HG03139 (cell line): Measurements from ENCODE around the gene TINCR.

Source experiments
- ATAC-seq: cut with Tn5 transposase; IDR thresholded peaks from one replicate; pipeline ENCODE4 v1.9.1; 2021; ENCODE audit not compliant: unreplicated experiment

The TINCR gene

GRCh38 chr19:5590151-5590864 lies 22.6 kb upstream of the TINCR start:
- no peak for ATAC-seq

- ATAC-seq, result no peak
Measured at GRCh38 chr19:5588906-5589676, 21.3 kb upstream of the TINCR start.

DNA sequence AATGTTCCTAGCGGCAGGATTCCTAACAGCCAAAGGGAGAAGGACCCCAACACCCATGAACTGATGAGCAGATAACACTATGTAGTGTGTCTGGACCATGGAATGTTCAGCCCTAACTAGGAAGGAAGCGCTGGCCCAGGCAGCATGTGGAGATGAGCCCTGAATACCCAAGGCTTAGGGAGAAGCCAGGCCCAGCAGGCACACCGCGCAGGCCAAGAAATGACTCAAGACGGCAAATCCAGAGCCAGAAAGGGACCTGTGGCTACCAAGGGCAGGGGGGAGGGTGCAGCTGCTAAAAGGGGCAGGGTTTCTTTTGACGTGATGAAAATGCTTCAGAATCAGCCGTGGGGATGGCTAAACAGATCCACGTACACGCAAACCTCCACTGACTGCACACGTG lies 20.7 kb upstream of the TINCR start:
- no peak for ATAC-seq

DNA sequence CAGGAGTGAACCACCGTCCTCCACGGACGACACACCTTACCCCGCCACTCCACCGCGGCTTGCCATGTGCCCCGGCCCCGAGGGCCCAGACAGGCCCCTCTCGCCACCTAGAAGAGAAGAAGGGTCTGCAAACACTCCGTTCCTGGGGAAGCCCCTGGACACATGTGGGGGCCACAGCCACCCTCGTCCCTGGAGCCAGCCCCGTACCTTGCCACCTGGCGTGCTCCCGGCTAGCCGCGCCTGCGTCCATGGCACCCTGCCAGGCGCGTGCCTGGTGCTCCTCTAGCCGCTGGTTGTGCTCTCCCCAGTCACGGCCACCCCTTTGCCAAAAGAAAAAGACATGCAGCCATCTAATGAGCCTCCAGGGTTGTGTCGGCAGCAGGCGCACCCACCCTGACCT lies 19.9 kb upstream of the TINCR start:
- no peak for ATAC-seq

DNA sequence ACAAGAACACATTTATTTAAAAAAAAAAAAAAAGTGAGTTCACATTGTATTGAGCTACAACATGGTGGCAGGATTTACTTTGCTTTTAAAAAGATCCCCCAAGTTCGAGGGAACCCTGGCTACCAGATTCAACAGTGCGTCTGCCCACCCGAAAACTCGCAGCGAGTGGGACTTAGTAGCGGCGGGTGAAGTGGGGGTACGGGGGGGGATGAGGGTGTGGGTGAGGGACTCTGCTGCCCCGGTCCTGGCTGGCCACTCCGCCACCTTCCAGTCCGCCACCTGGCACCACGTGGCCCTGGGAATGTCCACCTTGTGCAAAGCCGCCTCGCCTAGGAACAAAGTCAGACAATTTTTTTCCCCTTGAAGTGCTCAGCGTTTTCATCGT lies 19.3 kb upstream of the TINCR start:
- no peak for ATAC-seq

- ATAC-seq, result no peak
Measured at GRCh38 chr19:5586300-5587070, 18.7 kb upstream of the TINCR start.

DNA sequence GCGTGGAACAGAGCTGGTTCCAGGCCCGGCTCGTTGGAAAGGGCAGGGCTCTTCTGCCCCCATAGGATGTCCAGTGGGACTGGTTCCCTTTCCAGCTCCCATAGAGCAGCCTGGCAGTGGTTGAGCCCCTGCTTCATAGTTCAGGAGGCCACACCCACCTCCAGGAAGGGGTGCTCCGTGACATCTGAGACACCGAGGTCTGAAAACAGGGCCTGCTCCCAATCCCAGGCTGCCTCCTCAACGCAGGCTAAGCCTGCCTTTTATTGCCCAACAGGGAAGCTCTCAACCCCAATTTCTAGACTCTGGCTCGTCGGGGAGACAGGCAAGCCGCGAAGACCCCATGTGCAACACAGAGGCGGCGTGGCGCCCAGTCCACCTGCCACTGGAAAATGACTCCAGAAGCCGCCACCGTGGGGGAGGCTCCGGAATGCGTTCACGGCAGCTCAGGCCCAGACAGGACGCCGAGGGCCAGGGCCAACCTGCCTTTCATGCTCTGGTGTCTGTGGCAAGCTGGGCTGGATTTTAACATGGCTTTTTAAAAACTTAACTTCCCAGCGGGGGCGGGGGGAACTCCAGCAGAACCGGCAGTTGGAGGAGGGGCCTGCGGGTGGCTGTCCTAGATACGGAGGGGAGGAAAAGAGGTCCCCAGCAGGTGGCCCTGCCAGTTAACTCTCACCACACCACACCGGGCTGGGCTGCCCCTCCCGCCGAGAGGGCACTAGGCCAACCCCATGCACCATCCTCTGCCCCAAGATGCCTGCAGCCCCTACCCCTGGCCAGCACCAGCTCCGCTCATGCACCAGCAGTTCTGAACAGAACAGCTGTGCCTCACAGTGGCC lies 17.9 kb upstream of the TINCR start:
- no peak for ATAC-seq

GRCh38 chr19:5580161-5580571 lies 12.4 kb upstream of the TINCR start:
- ATAC-seq, result no peak

- no peak for ATAC-seq
Measured at GRCh38 chr19:5579697-5580096, 11.9 kb upstream of the TINCR start.

GRCh38 chr19:5579286-5579685 lies 11.5 kb upstream of the TINCR start:
- ATAC-seq, result no peak

- no peak for ATAC-seq
Measured at GRCh38 chr19:5578097-5578846, 10.5 kb upstream of the TINCR start.

DNA sequence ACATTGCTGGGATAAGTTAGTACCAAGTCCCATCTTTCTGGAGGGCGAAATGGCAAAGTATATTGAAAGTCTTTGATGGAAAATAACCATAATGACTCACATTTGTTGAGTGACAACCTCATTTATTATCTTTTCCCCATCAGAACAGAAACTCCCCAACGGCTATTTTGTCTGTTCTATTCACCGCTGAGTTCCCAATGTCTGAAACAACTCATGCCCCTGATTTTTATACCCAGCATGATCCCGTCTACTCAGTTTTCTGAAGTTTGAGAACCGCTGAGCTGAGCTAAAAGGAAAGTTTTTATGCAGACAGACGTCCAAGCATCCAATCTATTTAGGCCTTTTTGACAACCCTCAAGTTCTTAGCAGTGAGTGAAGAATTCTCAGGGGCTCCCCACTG lies 7.8 kb upstream of the TINCR start:
- ATAC-seq, result no peak

- ATAC-seq, result no peak
Measured at GRCh38 chr19:5572556-5573286, 5.0 kb upstream of the TINCR start.

DNA sequence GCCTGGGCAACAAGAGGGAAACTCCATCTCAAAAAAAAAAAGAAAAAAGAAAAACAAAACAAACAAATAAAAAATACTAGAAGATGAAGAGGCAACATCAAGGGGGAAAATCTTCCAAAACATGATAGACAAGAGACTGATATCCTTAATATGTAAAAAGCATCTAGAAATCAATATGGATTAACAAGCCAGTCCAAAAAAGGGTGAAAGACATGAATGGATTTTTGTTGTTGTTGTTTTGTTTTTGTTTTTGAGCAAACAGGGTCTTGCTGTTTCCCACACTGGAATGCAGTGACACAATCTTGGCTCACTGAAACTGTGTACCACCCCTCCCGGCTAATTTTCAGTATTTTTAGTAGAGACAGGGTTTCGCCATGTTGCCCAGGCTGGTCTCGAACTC lies 4.0 kb upstream of the TINCR start:
- ATAC-seq, result no peak

DNA sequence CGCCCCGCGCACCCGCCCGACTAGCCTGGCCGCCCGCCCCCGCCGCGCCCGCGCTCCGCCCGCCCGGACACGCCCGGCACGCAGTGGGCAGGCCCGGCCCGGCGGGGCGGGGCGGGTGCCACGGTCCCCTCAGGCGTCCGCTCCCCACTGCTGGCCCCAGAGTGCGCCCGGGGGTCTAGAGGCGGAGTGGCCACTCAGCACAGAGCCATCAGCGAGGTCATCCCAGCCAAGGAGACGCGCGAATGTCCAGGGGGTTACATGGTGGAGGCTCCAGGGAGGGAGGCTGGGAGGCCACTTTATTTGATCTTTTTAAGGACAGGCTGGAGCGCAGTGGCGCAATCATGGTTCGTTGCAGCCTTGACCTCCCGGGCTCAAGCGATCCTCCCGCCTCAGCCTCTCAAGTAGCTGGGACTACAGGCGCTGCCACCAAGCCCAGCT lies 236 bp upstream of the TINCR start:
- ATAC-seq, result no peak

GRCh38 chr19:5564930-5565329 lies 2.8 kb downstream of the TINCR start:
- no peak for ATAC-seq

- ATAC-seq, result no peak
Measured at GRCh38 chr19:5563935-5564612, 3.7 kb downstream of the TINCR start.

DNA sequence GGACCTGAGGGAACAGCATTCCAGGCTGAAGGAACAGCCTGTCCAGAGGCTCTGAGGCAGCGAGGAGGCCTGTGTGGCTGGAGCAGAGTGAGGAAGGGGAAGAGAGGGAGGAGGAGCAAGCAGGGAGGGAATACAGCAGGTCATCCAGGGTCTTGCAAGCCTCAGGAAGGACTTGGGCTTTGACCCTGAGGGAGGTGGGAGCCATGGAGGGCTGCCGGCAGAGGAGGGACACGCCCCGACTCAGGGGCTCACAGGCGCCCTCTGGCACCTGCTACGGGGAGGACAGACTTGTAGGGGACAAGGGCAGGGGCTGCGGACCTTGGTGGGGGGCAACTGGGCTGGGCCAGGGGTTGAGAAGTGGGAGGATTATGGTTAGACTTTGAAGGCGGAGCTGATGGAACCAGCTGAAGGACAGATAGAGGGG lies 4.7 kb downstream of the TINCR start:
- ATAC-seq, result no peak

- ATAC-seq, result no peak
Measured at GRCh38 chr19:5562280-5562679, 5.5 kb downstream of the TINCR start.
